Fibroblast of lung (primary cell): Measurements from ENCODE around the gene SREBF1.

Experiments
- CTCF ChIP-seq, 2 donors: IDR thresholded peaks in 1 of 2; conservative IDR thresholded peaks in 1 of 2; 1 replicate in 1 of 2; 2 replicates in 1 of 2; pipeline ENCODE4 v1.5.1; 2011 to 2012; ENCODE audit warnings: low read length in 2 of 2, control low read depth in 1 of 2, inconsistent platforms in 1 of 2, low read depth in 1 of 2, mild to moderate bottlenecking in 1 of 2
- EZH2 ChIP-seq: IDR thresholded peaks from 2 replicates; pipeline ENCODE4 v1.5.1; 2012; ENCODE audit warnings: low read length, control low read depth, mild to moderate bottlenecking; ENCODE audit errors: missing control alignments

- TF ChIP-seq CTCF (conservative IDR thresholded peaks at IDR 0.05 in 1 of 2, IDR thresholded peaks at IDR 0.05 in 1 of 2; ENCODE audit: low read depth in 1 of 2, low read length in 2 of 2) (no peak), EZH2 (no peak)
Measured at GRCh38 chr17:17763136-17763535, 73.7 kb downstream of the SREBF1 start.
